CD4-positive, alpha-beta memory T cell (primary cell): ENCODE results near the gene PSD. TPM values are rescaled to one million over a fixed set of nuclear protein-coding genes. Genes with fewer than 3 reads are reported as not detected.
"Not testable (repeated sequence)": the region's sequence is repeated elsewhere in the genome, so short reads cannot be mapped to it uniquely, and the experiment has no call there.

Experiments
- CTCF ChIA-PET: fragments of 350-600 bp; sonication (Branson Sonifier 250); formaldehyde crosslinking; loops from one replicate; lab custom pipeline; 2021; ENCODE audit warnings: inconsistent platforms; ENCODE audit not compliant: partially characterized antibody; lab: Charles Lee
- POLR2A ChIA-PET: fragments of 350-600 bp; sonication (Branson Sonifier 250); formaldehyde crosslinking; loops from one replicate; lab custom pipeline; 2021; ENCODE audit not compliant: partially characterized antibody; lab: Charles Lee
- DNase-seq, 5 donors: peaks; one replicate each; pipeline versions ENCODE4 v3.0.0 to v3.0.0-alpha.2; 2020 to 2022; ENCODE audit warnings: mixed read lengths in 1 of 5
- H3K27ac ChIP-seq: one replicate; pipeline ENCODE4 v1.7.0; 2013; ENCODE audit warnings: low read depth, low read length
- H3K27me3 ChIP-seq: 2 replicates; pipeline ENCODE4 v1.7.0; 2013; ENCODE audit warnings: mild to moderate bottlenecking, low read length, moderate library complexity; ENCODE audit not compliant: insufficient read depth
- H3K36me3 ChIP-seq: 2 replicates; pipeline ENCODE4 v1.7.0; 2013; ENCODE audit warnings: mild to moderate bottlenecking, low read length, moderate library complexity; ENCODE audit not compliant: insufficient read depth
- H3K4me1 ChIP-seq: 2 replicates; pipeline ENCODE4 v1.7.0; 2013; ENCODE audit warnings: mild to moderate bottlenecking, low read length, moderate library complexity; ENCODE audit not compliant: insufficient read depth
- H3K4me3 ChIP-seq, 2 donors: one replicate each; pipeline ENCODE4 v1.7.0; 2013; ENCODE audit warnings: low read length in 2 of 2, mild to moderate bottlenecking in 1 of 2
- H3K9me3 ChIP-seq, 2 donors: one replicate each; pipeline ENCODE4 v1.7.0; 2013; ENCODE audit warnings: low read length in 2 of 2, control low read depth in 1 of 2; ENCODE audit not compliant: control insufficient read depth in 1 of 2
- H3K27ac Mint-ChIP-seq, 7 donors: one replicate each; pipeline ENCODE4 v1.8.0; 2020 to 2021; ENCODE audit warnings: mixed read lengths in 7 of 7, mild to moderate bottlenecking in 6 of 7, inconsistent platforms in 3 of 7, moderate library complexity in 3 of 7
- H3K27me3 Mint-ChIP-seq, 2 donors: one replicate each; pipeline ENCODE4 v1.8.0; 2020 to 2021; ENCODE audit warnings: mixed read lengths in 2 of 2
- H3K36me3 Mint-ChIP-seq, 2 donors: one replicate each; pipeline ENCODE4 v1.8.0; 2020 to 2021; ENCODE audit warnings: mixed read lengths in 2 of 2, inconsistent platforms in 1 of 2, mild to moderate bottlenecking in 1 of 2
- H3K4me1 Mint-ChIP-seq, 4 donors: one replicate each; pipeline ENCODE4 v1.8.0; 2020 to 2021; ENCODE audit warnings: mixed read lengths in 4 of 4, mild to moderate bottlenecking in 1 of 4
- H3K4me3 Mint-ChIP-seq, 8 donors: one replicate each; pipeline ENCODE4 v1.8.0; 2020 to 2021; ENCODE audit warnings: mixed read lengths in 8 of 8, mild to moderate bottlenecking in 7 of 8, moderate library complexity in 6 of 8, inconsistent platforms in 3 of 8
- H3K9me3 Mint-ChIP-seq, 8 donors: one replicate each; pipeline ENCODE4 v1.8.0; 2020 to 2021; ENCODE audit warnings: mixed read lengths in 8 of 8, mild to moderate bottlenecking in 5 of 8, inconsistent platforms in 3 of 8, moderate library complexity in 1 of 8
- intact Hi-C: fragments of 100-400 bp; cut with micrococcal nuclease; formaldehyde crosslinking; loops from one replicate; pipeline ENCODE4 v1.15.1; 2023
- polyA plus RNA-seq, 2 donors: library from polyadenylated mRNA; unstranded; fragments of 300-500 nt; fragmentation: Illumina TruSeq; gene quantifications; one replicate each; pipeline ENCODE4 v1.2.3, GENCODE V29; 2021
- total RNA-seq, 2 experiments: library from RNA; stranded (reverse); gene quantifications; one replicate each; pipeline ENCODE4 v1.2.3, GENCODE V29; 2021

Gene PSD
- total and polyA plus RNA-seq, 4 experiments from 2014 or later: 2.1 to 5.4 (median 3.8) TPM

- Histone ChIP-seq H3K27ac (peak overlapping the region; percentile 70), H3K27me3 (no peaks in the 10 kb centered on the region), H3K4me3 (peak overlapping the region; percentile 52 to 85), H3K9me3 (no peaks in the 10 kb centered on the region), H3K36me3 (no peaks in the 10 kb centered on the region), H3K4me1 (peaks cover 16% of the 10 kb centered on the region)
- peaks cover 16 to 38% (median 23%) of the 10 kb centered on the region in 4 donors for H3K4me1 Mint-ChIP-seq
- CTCF ChIA-PET: interaction anchor here (0.7 to 3.6 kb wide), 8 partner anchors 8 to 122 kb away, joined by 3 to 22 read pairs (median 7); partner anchors contain the start of genes C10orf95, CUEDC2 and NFKB2
- peaks cover 2 to 3% of the 10 kb centered on the region in 2 donors for H3K36me3 Mint-ChIP-seq
- POLR2A ChIA-PET: interaction anchor here (0.8 to 5.6 kb wide), 14 partner anchors 10 to 231 kb away, joined by 3 to 126 read pairs (median 4); partner anchors contain the start of genes ACTR1A, C10orf95, CUEDC2 and FBXL15
- intact Hi-C loops: loop anchor here (1.0 to 5.0 kb wide), 7 partner anchors 11 to 329 kb away; partner anchors contain the start of genes ACTR1A, CUEDC2, GBF1 and PPRC1
- peak; percentile 90 to 91 (median 91) for DNase-seq
- H3K27ac Mint-ChIP-seq: peak overlapping the region; percentile 75 to 95 (median 87)
- peak overlapping the region; percentile 83 to 95 (median 90) for H3K4me3 Mint-ChIP-seq
- no peaks in the 10 kb centered on the region for H3K27me3 Mint-ChIP-seq
- H3K9me3 Mint-ChIP-seq: peaks cover 0 to 2% (median 0%) of the 10 kb centered on the region in 8 donors
Measured at GRCh38 chr10:102461187-102462054, 42.8 kb upstream of the PSD start.

- no peaks in the 10 kb centered on the region for H3K27me3 Mint-ChIP-seq
- intact Hi-C loops: loop anchor here (1.0 to 5.0 kb wide), 7 partner anchors 11 to 329 kb away; partner anchors contain the start of genes ACTR1A, CUEDC2, GBF1 and PPRC1
- peak overlapping the region; percentile 69 to 95 (median 84) for H3K27ac Mint-ChIP-seq
- H3K4me1 Mint-ChIP-seq: peaks cover 16 to 38% (median 23%) of the 10 kb centered on the region in 4 donors
- Histone ChIP-seq H3K27me3 (no peaks in the 10 kb centered on the region), H3K27ac (peak overlapping the region; percentile 70), H3K36me3 (no peaks in the 10 kb centered on the region), H3K4me1 (peaks cover 16% of the 10 kb centered on the region), H3K4me3 (peak overlapping the region; percentile 14 to 85), H3K9me3 (no peaks in the 10 kb centered on the region)
- ChIA-PET CTCF (interaction anchor here (0.7 to 3.6 kb wide), 7 partner anchors 9 to 123 kb away, joined by 3 to 22 read pairs (median 7); partner anchors contain the start of genes C10orf95, CUEDC2 and NFKB2), POLR2A (interaction anchor here (1.2 to 5.6 kb wide), 11 partner anchors 10 to 230 kb away, joined by 3 to 126 read pairs (median 10); partner anchors contain the start of genes ACTR1A, C10orf95, CUEDC2 and FBXL15)
- H3K36me3 Mint-ChIP-seq: peaks cover 2 to 4% of the 10 kb centered on the region in 2 donors
- peak overlapping the region; percentile 83 to 95 (median 90) for H3K4me3 Mint-ChIP-seq
- H3K9me3 Mint-ChIP-seq: peaks cover 0 to 2% (median 0%) of the 10 kb centered on the region in 8 donors
- no peak for DNase-seq
Measured at GRCh38 chr10:102460836-102461186, 42.2 kb upstream of the PSD start.

GRCh38 chr10:102458656-102459055 is 40.1 kb upstream of the PSD start:
- intact Hi-C loops: no loop called here
- Histone ChIP-seq H3K27me3 (no peaks in the 10 kb centered on the region), H3K4me1 (peaks cover 16% of the 10 kb centered on the region), H3K27ac (no peak overlapping the region), H3K9me3 (no peaks in the 10 kb centered on the region), H3K4me3 (no peak overlapping the region), H3K36me3 (no peaks in the 10 kb centered on the region)
- no peak overlapping the region for H3K4me3 Mint-ChIP-seq
- ChIA-PET POLR2A (interaction anchor here (1.0 to 5.6 kb wide), 2 partner anchors 7 to 26 kb away, joined by 4 to 126 read pairs; partner anchors contain the start of genes C10orf95 and CUEDC2), CTCF (no interaction called here)
- peaks cover 4 to 5% of the 10 kb centered on the region in 2 donors for H3K36me3 Mint-ChIP-seq
- no peaks in the 10 kb centered on the region for H3K27me3 Mint-ChIP-seq
- no peak for DNase-seq
- H3K9me3 Mint-ChIP-seq: peaks cover 0 to 2% (median 0%) of the 10 kb centered on the region in 8 donors
- H3K27ac Mint-ChIP-seq: no peak overlapping the region
- peaks cover 17 to 36% (median 23%) of the 10 kb centered on the region in 4 donors for H3K4me1 Mint-ChIP-seq

GRCh38 chr10:102457591-102458150 is 39.1 kb upstream of the PSD start:
- H3K36me3 ChIP-seq: peaks cover 4% of the 10 kb centered on the region
- intact Hi-C loops: no loop called here
- no peak overlapping the region for H3K4me3 ChIP-seq
- Mint-ChIP-seq H3K36me3 (peaks cover 8% of the 10 kb centered on the region in 2 donors), H3K9me3 (peaks cover 0 to 2% (median 0%) of the 10 kb centered on the region in 8 donors), H3K27me3 (no peaks in the 10 kb centered on the region), H3K27ac (peak overlapping the region in 4 of 7 donors; percentile 36 to 59 (median 54)), H3K4me3 (no peak overlapping the region), H3K4me1 (peaks cover 21 to 36% (median 24%) of the 10 kb centered on the region in 4 donors)
- POLR2A ChIA-PET: interaction anchor here (2.1 kb wide), 1 partner anchor 37 kb away, joined by 7 read pairs; the partner anchor contains the start of gene FBXL15
- no peaks in the 10 kb centered on the region for H3K9me3 ChIP-seq
- CTCF ChIA-PET: interaction anchor here (1.1 kb wide), 2 partner anchors 21 to 286 kb away, joined by 3 to 4 read pairs; no protein-coding TSS in a partner anchor
- DNase-seq: no peak
- peaks cover 20% of the 10 kb centered on the region for H3K4me1 ChIP-seq
- no peak overlapping the region for H3K27ac ChIP-seq
- H3K27me3 ChIP-seq: no peaks in the 10 kb centered on the region

GRCh38 chr10:102455893-102456471 is 37.4 kb upstream of the PSD start:
- Histone ChIP-seq H3K27me3 (no peaks in the 10 kb centered on the region), H3K36me3 (peaks cover 5% of the 10 kb centered on the region), H3K9me3 (no peaks in the 10 kb centered on the region), H3K4me3 (no peak overlapping the region), H3K4me1 (peaks cover 23% of the 10 kb centered on the region), H3K27ac (no peak overlapping the region)
- ChIA-PET POLR2A (interaction anchor here (2.1 kb wide), 1 partner anchor 35 kb away, joined by 7 read pairs; the partner anchor contains the start of gene FBXL15), CTCF (no interaction called here)
- Mint-ChIP-seq H3K4me1 (peaks cover 10 to 37% (median 21%) of the 10 kb centered on the region in 4 donors), H3K27ac (peak overlapping the region in 1 of 7 donors; percentile 77), H3K4me3 (no peak overlapping the region), H3K36me3 (peaks cover 8 to 17% of the 10 kb centered on the region in 2 donors), H3K27me3 (no peaks in the 10 kb centered on the region), H3K9me3 (peaks cover 0 to 2% (median 0%) of the 10 kb centered on the region in 8 donors)
- no peak for DNase-seq
- intact Hi-C loops: no loop called here

GRCh38 chr10:102454662-102455487 is 36.3 kb upstream of the PSD start:
- H3K9me3 Mint-ChIP-seq, H3K4me3 ChIP-seq, intact Hi-C loops, H3K4me3 Mint-ChIP-seq, H3K27me3 ChIP-seq, H3K27ac ChIP-seq, CTCF ChIA-PET, H3K36me3 ChIP-seq, DNase-seq, H3K27me3 Mint-ChIP-seq, POLR2A ChIA-PET, H3K9me3 ChIP-seq: not testable (repeated sequence)
- H3K36me3 Mint-ChIP-seq: peaks cover 8 to 20% of the 10 kb centered on the region in 2 donors
- H3K4me1 Mint-ChIP-seq: peaks cover 5 to 28% (median 18%) of the 10 kb centered on the region in 4 donors
- peaks cover 18% of the 10 kb centered on the region for H3K4me1 ChIP-seq
- H3K27ac Mint-ChIP-seq: peak overlapping the region in 1 of 7 donors; percentile 42
